Calu3 (cell line): ENCODE measurements around the gene CD40LG. TPM values are rescaled to one million over a fixed set of nuclear protein-coding genes. Genes with fewer than 3 reads are reported as not detected.

Experiments used
- BruUV-seq: library from RNA; stranded (reverse); fragments of 400-500 nt; replicated peaks from 2 replicates; lab custom pipeline; 2021; lab: Mats Ljungman, UMichigan
- CTCF ChIA-PET: fragments of 300-600 bp; sonication (Branson Sonifier 250); formaldehyde crosslinking; loops from one replicate; lab custom pipeline; 2022; ENCODE audit warnings: antibody characterized with exemption; lab: Charles Lee
- DNase-seq: peaks from one replicate; pipeline ENCODE4 v3.0.0; 2022
- H3K27ac Mint-ChIP-seq: one replicate; pipeline ENCODE4 v1.8.0; 2022; ENCODE audit warnings: mixed read lengths; ENCODE audit not compliant: unreplicated experiment
- H3K27me3 Mint-ChIP-seq: one replicate; pipeline ENCODE4 v1.8.0; 2022; ENCODE audit warnings: mixed read lengths; ENCODE audit not compliant: unreplicated experiment
- H3K36me3 Mint-ChIP-seq: one replicate; pipeline ENCODE4 v1.8.0; 2022; ENCODE audit warnings: mild to moderate bottlenecking, moderate library complexity, mixed read lengths; ENCODE audit not compliant: insufficient read depth, unreplicated experiment
- H3K4me1 Mint-ChIP-seq: one replicate; pipeline ENCODE4 v1.8.0; 2022; ENCODE audit warnings: mild to moderate bottlenecking, low read depth, mixed read lengths; ENCODE audit not compliant: unreplicated experiment
- H3K4me3 Mint-ChIP-seq: one replicate; pipeline ENCODE4 v1.8.0; 2022; ENCODE audit warnings: mild to moderate bottlenecking, low read depth, moderate library complexity, mixed read lengths; ENCODE audit not compliant: unreplicated experiment
- H3K9me3 Mint-ChIP-seq: one replicate; pipeline ENCODE4 v1.8.0; 2022; ENCODE audit warnings: low read depth, mixed read lengths; ENCODE audit not compliant: unreplicated experiment
- intact Hi-C: fragments of 100-400 bp; cut with micrococcal nuclease; formaldehyde crosslinking; loops from one replicate; pipeline ENCODE4 v1.10.0; 2022; ENCODE audit not compliant: unreplicated experiment
- total RNA-seq: library from RNA; stranded (reverse); gene quantifications from 2 replicates; pipeline ENCODE4 v1.2.3, GENCODE V29; 2022
- TF ChIP-seq, protein P1 (sequence below): fragments of 200-600 bp; IDR thresholded peaks from one replicate; pipeline ENCODE4 v1.8.0; 2022; ENCODE audit warnings: antibody characterized with exemption; ENCODE audit not compliant: unreplicated experiment

Gene CD40LG
- total RNA-seq, 1 experiment from 2014 or later, result not detected

DNA sequence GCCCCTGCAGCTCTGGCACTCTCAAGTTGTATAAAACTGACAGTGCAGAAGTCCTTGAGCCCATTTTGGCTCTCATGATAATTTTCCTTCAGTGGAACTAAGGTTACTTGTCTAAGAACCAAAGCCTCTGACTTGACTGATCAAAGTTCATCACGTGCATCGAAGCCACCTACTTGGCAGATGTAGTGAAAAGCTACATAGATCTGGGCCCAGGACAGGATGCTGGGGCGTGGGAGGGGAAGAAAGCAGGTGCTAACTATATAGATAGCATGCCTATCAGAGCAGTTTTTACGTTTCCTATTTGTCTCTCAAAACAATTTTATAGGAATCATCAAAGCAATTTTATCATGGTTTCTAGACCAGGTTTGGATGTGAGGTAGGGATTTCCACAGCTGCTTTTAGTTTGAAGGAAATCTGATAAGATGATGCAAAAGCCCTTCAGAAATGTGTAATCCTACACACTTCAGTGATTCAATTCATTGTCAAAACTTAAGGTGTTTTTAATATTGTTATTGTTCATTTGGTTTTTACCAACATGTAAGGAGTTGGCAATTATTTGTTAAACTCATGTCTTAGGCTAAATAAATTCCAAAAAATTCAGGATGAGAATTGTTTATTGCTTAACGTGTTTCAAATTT lies 1.2 kb upstream of the CD40LG start:
- H3K27ac Mint-ChIP-seq, result no peak overlapping the region
- intact Hi-C loops, result no loop called here
- peaks cover 38% of the 10 kb centered on the region for H3K27me3 Mint-ChIP-seq
- H3K9me3 Mint-ChIP-seq, result peaks cover 8% of the 10 kb centered on the region
- H3K4me1 Mint-ChIP-seq, result no peaks in the 10 kb centered on the region
- H3K4me3 Mint-ChIP-seq, result no peak overlapping the region
- TF ChIP-seq, protein P1, sequence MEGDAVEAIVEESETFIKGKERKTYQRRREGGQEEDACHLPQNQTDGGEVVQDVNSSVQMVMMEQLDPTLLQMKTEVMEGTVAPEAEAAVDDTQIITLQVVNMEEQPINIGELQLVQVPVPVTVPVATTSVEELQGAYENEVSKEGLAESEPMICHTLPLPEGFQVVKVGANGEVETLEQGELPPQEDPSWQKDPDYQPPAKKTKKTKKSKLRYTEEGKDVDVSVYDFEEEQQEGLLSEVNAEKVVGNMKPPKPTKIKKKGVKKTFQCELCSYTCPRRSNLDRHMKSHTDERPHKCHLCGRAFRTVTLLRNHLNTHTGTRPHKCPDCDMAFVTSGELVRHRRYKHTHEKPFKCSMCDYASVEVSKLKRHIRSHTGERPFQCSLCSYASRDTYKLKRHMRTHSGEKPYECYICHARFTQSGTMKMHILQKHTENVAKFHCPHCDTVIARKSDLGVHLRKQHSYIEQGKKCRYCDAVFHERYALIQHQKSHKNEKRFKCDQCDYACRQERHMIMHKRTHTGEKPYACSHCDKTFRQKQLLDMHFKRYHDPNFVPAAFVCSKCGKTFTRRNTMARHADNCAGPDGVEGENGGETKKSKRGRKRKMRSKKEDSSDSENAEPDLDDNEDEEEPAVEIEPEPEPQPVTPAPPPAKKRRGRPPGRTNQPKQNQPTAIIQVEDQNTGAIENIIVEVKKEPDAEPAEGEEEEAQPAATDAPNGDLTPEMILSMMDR, result no peak
- BruUV-seq, result no TSS peak
- DNase-seq, result no peak
- H3K36me3 Mint-ChIP-seq, result no peaks in the 10 kb centered on the region
- CTCF ChIA-PET, result no interaction called here

DNA sequence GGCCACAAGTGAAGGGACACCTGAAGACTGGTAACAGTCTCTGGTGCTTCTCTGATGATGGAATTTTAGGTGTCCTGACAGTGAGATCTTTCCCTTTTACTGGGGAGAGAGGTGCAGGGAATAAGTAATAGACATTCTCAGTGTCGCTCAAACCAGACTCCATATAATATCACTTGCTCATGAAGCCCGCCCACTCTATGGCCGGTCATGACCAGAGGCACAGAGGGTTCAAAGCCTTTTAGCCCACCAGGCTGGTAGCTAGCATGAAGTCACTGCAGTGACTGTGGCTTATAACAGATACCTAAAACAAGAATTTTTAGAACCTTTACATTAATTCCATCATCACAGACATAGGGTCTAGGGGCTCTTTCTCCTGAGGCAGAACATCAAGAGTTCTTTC lies 2.9 kb downstream of the CD40LG start:
- no peak for DNase-seq
- TF ChIP-seq, protein P1, result no peak
- Mint-ChIP-seq H3K4me1 (no peaks in the 10 kb centered on the region), H3K27me3 (peaks cover 24% of the 10 kb centered on the region), H3K27ac (no peak overlapping the region), H3K36me3 (no peaks in the 10 kb centered on the region), H3K4me3 (no peak overlapping the region), H3K9me3 (peaks cover 3% of the 10 kb centered on the region)
- CTCF ChIA-PET, result no interaction called here
- BruUV-seq, result no TSS peak
- intact Hi-C loops, result no loop called here

DNA sequence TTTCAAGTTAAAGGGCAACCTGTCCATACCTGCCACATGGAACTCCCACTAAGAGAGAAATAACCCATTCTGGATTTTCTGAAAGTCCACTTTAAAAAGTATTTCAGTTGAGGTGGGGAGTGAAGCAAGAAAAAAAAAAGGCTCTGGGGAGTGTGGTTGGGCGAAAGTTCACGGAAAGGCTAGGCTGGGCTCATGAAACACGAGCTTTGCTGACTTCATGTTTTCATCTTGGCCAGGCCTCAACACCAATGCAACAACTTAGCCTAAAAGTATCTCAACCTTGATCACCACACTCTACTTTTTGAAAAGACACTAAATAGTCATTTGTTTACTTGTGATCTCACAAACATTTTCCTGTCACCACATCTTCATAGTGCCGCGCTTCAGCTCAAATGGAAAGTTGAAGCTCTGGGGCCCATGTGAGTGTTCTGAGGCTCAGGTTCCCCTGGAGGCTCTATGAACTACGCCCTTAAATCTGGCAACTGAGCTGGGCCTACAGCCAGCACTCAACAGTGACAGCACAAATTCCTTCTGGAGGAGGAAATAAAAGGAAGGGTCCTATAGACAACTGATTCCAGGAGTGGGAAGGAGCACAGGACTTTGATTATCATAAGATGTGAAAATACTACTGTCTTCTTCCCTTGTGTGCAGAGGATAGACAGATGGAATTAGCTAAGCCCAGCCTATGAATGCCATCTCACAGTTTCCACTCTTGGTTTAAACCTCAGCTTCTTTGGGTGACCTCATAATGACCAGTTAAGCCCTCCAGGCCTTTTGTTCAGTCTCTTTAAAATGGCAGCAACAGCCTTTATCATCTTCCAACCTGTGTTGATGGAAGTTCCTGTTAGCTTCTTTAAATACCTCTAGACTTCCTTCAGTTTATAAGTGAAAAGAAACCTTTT lies 5.1 kb downstream of the CD40LG start:
- CTCF ChIA-PET, result no interaction called here
- TF ChIP-seq, protein P1, result no peak

DNA sequence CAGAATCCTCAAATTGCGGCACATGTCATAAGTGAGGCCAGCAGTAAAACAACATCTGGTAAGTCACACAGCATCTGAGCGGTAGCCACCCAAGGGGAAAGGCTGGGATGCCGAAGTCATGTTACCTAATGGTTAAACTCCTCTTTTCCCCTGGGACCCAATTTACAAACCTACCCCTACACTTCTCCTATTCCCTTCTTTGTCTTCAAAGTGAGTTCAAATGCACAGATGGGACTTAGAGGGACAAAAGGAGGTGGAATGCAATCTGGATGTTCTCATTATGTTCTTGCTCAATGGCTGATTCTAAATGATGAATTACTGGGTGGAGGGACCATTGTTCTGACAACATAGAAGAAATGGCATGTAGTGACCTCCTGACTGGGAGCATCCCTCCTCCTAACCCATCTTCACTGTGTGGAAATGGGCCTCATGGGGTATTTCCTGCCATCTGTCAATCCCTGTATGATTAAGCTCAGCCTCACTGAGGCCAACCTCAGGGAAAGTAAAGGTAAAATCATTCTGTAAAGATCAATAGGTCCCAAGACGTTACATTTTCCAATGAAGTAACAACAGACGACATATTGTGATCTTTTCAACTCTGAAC lies 8.5 kb downstream of the CD40LG start:
- H3K36me3 Mint-ChIP-seq, result no peaks in the 10 kb centered on the region
- intact Hi-C loops, result no loop called here
- no peaks in the 10 kb centered on the region for H3K9me3 Mint-ChIP-seq
- peaks cover 65% of the 10 kb centered on the region for H3K27me3 Mint-ChIP-seq
- TF ChIP-seq, protein P1, result no peak
- H3K27ac Mint-ChIP-seq, result no peak overlapping the region
- H3K4me1 Mint-ChIP-seq, result no peaks in the 10 kb centered on the region
- no TSS peak for BruUV-seq
- CTCF ChIA-PET, result no interaction called here
- DNase-seq, result no peak
- H3K4me3 Mint-ChIP-seq, result no peak overlapping the region

More for the DNA sequence above, 5.1 kb downstream of the CD40LG start:
- H3K27ac Mint-ChIP-seq, result no peak overlapping the region
- H3K4me1 Mint-ChIP-seq, result no peaks in the 10 kb centered on the region
- peaks cover 38% of the 10 kb centered on the region for H3K27me3 Mint-ChIP-seq
- intact Hi-C loops, result no loop called here
- no TSS peak for BruUV-seq
- H3K36me3 Mint-ChIP-seq, result no peaks in the 10 kb centered on the region
- no peak overlapping the region for H3K4me3 Mint-ChIP-seq
- H3K9me3 Mint-ChIP-seq, result no peaks in the 10 kb centered on the region
- DNase-seq, result no peak
